SK-N-SH (cell line): ENCODE data around the gene SMIM14.

ENCODE experiments used
- EP300 ChIP-seq, 2 experiments: IDR thresholded peaks; 2 replicates each; pipeline versions ENCODE4 v1.4.0 to v1.6.1; 2012; ENCODE audit warnings: borderline replicate concordance in 1 of 2, low read depth in 1 of 2, low read length in 1 of 2
- GABPA ChIP-seq: IDR thresholded peaks from 2 replicates; pipeline ENCODE4 v1.4.0; 2012; ENCODE audit warnings: low read depth, mild to moderate bottlenecking
- JUND ChIP-seq: IDR thresholded peaks from 2 replicates; pipeline ENCODE4 v1.4.0; 2012
- NRF1 ChIP-seq: IDR thresholded peaks from 2 replicates; pipeline ENCODE4 v1.6.1; 2012; ENCODE audit warnings: low read depth, mild to moderate bottlenecking, low read length
- POLR2AphosphoS5 ChIP-seq: IDR thresholded peaks from 2 replicates; pipeline ENCODE4 v1.6.1; 2012; ENCODE audit warnings: low read depth, low read length
- RXRA ChIP-seq: IDR thresholded peaks from 2 replicates; pipeline ENCODE4 v1.4.0; 2012; ENCODE audit warnings: low read depth, mild to moderate bottlenecking, borderline replicate concordance
- SMC3 ChIP-seq: IDR thresholded peaks from 2 replicates; pipeline ENCODE4 v1.6.1; 2012; ENCODE audit warnings: low read depth, low read length, improper control_type of control experiment
- TAF1 ChIP-seq: IDR thresholded peaks from 2 replicates; pipeline ENCODE4 v1.6.1; 2012; ENCODE audit warnings: low read depth, mild to moderate bottlenecking, low read length, moderate library complexity, borderline replicate concordance
- TF ChIP-seq, protein P1 (sequence below): fragments of 200-600 bp; sonication (generic); IDR thresholded peaks from 2 replicates; pipeline ENCODE4 v1.6.1; 2017; ENCODE audit warnings: antibody characterized with exemption, mild to moderate bottlenecking, moderate library complexity
- TF ChIP-seq, protein P2 (sequence below): fragments of 150-350 bp; IDR thresholded peaks from 2 replicates; pipeline ENCODE4 v1.6.1; 2017; ENCODE audit warnings: antibody characterized with exemption, low read length, low read depth, borderline replicate concordance
- TF ChIP-seq, protein P3 (sequence below): IDR thresholded peaks from 2 replicates; pipeline ENCODE4 v1.4.0; 2012; ENCODE audit warnings: low read depth

DNA sequence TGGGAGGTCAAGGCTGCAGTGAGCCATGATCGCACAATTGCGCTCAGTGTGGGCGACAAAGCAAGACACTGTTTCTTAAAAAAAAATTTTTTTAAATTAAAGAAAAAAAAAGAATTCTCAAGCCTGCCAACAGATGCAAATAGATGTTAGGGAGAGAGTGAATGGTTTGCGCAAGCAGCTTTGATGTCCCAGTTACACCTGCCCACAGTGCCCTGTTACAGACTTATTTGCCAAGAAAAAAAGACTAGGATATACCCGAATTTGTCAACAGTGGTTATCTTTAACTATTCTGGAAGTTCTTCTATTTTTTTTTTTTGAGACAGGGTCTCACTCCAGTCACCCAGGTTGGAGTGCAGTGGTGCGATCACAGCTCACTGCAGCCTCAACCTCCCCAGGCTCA lies 67.2 kb downstream of the SMIM14 start:
- TF ChIP-seq SMC3 (no peak), GABPA (no peak), TAF1 (no peak), EP300 (IDR thresholded peaks at IDR 0.05; ENCODE audit: borderline replicate concordance in 1 of 2, low read depth in 1 of 2, low read length in 1 of 2) (no peak), JUND (no peak), NRF1 (no peak), POLR2AphosphoS5 (no peak), RXRA (no peak)
- TF ChIP-seq, protein P1, sequence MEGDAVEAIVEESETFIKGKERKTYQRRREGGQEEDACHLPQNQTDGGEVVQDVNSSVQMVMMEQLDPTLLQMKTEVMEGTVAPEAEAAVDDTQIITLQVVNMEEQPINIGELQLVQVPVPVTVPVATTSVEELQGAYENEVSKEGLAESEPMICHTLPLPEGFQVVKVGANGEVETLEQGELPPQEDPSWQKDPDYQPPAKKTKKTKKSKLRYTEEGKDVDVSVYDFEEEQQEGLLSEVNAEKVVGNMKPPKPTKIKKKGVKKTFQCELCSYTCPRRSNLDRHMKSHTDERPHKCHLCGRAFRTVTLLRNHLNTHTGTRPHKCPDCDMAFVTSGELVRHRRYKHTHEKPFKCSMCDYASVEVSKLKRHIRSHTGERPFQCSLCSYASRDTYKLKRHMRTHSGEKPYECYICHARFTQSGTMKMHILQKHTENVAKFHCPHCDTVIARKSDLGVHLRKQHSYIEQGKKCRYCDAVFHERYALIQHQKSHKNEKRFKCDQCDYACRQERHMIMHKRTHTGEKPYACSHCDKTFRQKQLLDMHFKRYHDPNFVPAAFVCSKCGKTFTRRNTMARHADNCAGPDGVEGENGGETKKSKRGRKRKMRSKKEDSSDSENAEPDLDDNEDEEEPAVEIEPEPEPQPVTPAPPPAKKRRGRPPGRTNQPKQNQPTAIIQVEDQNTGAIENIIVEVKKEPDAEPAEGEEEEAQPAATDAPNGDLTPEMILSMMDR: no peak
- TF ChIP-seq, protein P2, sequence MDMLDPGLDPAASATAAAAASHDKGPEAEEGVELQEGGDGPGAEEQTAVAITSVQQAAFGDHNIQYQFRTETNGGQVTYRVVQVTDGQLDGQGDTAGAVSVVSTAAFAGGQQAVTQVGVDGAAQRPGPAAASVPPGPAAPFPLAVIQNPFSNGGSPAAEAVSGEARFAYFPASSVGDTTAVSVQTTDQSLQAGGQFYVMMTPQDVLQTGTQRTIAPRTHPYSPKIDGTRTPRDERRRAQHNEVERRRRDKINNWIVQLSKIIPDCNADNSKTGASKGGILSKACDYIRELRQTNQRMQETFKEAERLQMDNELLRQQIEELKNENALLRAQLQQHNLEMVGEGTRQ: no peak
- TF ChIP-seq, protein P3, sequence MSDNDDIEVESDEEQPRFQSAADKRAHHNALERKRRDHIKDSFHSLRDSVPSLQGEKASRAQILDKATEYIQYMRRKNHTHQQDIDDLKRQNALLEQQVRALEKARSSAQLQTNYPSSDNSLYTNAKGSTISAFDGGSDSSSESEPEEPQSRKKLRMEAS: no peak
